H4 (cell line): ENCODE measurements around the gene CDH13. TPM values are rescaled to one million over a fixed set of nuclear protein-coding genes. Genes with fewer than 3 reads are reported as not detected.

ENCODE experiments used
- DNase-seq: peaks from one replicate; pipeline ENCODE4 v3.0.0-alpha.2; 2015; ENCODE audit warnings: low spot score
- total RNA-seq: library from RNA; depleted of rRNA; stranded (reverse); fragments of >200 nt; shearing (Covaris generic); gene quantifications from 2 replicates; pipeline ENCODE4 v1.2.3, GENCODE V29; 2014

Gene CDH13
- total RNA-seq, 1 experiment from 2014 or later, result not detected

DNA sequence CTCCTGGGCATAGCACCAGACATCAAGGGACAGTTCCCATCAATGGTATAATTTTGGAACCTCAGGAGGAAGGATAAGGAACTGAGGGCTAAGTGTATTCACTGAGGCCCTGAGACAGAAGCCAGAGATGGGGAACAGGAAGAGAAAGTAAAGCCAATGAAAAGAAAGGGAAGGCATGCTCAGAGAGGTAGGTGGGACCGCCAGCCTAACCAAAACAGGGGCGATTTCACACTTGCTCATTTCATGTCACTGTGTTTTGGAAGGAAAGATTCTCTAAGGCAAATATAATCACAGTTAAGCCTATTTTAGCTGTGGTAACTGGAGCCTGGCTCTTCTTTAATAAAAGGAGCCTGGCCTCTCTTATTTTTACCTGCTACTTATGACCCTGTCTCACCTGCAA, 411.1 kb downstream of the CDH13 start:
- DNase-seq, result no peak

DNA sequence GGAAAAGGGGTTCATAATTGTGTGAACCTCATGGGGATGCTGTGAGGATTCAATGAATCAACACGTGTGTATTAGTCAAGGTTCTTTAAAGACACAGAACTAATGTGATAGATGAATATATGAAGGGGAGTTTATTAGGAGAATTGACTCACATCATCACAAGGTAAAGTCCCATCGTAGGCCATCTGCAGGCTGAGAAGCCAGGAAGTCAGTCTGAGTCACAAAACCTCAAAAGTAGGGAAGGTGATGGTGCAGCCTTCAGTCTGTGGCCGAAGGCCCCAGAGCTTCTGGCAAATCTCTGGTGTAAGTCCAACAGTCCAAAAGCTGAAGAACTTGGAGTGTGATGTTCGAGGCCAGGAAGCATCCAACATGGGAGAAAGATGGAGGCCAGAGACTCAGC, 413.4 kb downstream of the CDH13 start:
- DNase-seq, result peak; percentile 10

- no peak for DNase-seq
These were observed 417.8 kb downstream of the CDH13 start for GRCh38 chr16:83044589-83044988.

GRCh38 chr16:83045790-83046189, 419.0 kb downstream of the CDH13 start:
- no peak for DNase-seq

DNA sequence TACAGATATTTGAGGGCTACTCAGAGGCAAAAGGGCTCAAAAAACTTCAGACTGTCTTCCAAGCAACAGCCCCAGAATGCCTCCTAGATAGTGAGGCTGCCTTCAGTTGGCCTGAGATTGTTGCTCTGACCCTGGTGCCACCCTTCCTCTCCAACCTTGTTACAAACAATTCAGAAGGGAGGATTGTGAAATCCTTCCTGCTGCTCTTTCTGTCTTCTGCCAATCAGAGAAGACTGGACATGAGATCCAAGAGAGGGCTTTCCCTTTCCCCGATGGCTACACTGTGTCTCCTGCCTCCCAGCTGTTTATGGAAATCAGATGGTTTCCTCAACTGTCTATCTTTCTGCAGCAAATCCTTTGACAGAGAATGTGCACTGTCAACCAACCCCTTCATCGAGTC, 419.9 kb downstream of the CDH13 start:
- DNase-seq, result no peak

GRCh38 chr16:83051451-83051850, 424.7 kb downstream of the CDH13 start:
- no peak for DNase-seq

GRCh38 chr16:83054283-83054682, 427.5 kb downstream of the CDH13 start:
- DNase-seq, result no peak

GRCh38 chr16:83058376-83058775, 431.6 kb downstream of the CDH13 start:
- no peak for DNase-seq

DNA sequence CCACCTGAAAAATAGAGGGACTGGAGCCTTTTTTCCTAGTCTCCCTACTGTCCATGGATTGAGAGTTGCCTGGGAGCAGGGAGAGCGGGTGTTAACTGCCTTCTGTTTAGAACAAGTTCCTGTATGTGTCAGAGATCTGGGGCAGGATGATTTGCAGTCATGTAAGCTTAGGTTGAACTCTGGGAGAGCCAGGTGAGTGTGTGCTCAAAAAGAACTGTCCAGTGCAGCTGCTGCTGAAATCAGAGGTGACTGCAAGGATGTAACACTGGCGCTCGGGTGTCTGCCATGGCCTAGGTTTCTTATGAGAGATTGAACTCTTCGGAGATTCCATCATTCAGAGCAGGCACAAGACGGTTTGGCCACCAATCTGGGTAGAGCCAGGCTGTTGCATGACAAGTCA, 432.5 kb downstream of the CDH13 start:
- no peak for DNase-seq

GRCh38 chr16:83066011-83066410, 439.2 kb downstream of the CDH13 start:
- no peak for DNase-seq

DNA sequence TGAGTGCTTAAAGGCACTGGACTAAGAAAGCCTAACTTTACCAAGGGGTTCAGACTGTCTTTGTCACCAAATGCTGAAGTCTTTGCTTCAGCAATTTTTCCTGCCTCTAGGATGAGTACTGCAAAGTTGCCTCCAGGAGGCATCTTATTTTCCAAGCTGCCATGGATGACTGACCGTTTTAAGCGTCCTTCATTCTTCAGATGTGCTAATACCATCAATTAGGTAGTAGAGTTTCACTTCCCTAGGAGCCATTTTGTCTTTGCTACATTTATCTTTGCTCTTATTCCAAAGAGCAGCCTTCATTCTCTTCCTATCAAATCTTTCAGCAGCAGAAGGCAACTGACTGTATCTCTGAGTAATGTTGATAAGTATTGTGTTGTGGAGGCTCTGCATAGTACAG, 440.1 kb downstream of the CDH13 start:
- DNase-seq, result no peak

DNA sequence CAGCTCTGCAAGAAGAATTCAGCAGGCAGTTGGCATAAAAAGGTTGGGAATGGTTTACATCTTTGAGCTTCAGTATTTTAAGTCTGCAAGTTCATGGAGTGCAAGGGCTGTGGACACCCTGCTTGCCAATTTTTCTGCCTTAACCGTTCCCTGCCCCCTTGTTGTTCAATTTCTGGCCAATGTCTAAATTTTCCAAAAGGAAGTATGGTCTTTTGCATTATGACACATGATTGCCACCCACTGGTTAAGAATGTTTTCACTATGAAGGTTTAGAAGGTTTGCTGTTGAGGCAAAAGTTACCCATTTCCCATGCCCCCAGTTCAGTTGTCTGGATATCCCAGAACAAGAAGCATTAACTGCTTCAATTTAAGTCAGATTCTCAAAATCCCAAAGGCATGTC, 441.9 kb downstream of the CDH13 start:
- DNase-seq, result no peak

DNA sequence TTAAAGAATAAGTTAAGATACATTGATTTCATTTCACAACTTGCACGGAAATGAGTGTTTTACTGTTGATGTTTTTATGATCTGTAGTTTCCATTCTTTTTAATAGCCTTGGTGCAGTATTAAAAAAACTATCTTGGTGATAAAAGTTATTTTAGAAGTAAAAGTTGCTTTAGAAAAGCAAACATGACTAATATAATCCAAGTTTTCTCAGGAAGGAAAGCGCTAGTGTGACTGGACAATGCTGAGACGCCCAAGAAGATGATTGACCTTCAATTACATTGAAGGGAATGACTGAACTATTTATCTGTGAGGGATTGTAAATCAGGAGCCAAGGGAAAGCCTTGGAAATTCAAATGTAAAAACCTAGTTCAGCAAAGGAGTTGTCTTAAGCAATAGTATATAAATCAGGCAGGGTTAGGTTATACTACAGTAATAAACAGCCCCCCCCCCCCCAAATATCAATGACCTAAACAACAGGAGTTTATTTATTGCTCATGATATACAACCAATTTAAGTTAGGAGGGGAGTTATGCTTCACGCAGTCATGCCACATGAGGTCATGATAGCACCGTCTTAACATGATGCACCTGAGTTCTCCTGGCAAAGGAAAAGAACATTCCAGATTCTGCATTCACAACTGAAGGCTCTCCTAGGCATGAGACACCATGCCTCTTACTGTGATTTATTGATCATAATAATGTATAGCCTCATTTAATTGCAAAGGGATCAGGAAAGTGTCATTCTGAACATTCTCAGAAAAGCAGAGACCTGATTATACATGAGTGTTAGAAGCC, 443.8 kb downstream of the CDH13 start:
- DNase-seq, result no peak

GRCh38 chr16:83075956-83076355, 449.2 kb downstream of the CDH13 start:
- DNase-seq, result no peak

- no peak for DNase-seq
These were observed 456.6 kb downstream of the CDH13 start for GRCh38 chr16:83083361-83083760.

- no peak for DNase-seq
These were observed 458.9 kb downstream of the CDH13 start for GRCh38 chr16:83085660-83086059.

DNA sequence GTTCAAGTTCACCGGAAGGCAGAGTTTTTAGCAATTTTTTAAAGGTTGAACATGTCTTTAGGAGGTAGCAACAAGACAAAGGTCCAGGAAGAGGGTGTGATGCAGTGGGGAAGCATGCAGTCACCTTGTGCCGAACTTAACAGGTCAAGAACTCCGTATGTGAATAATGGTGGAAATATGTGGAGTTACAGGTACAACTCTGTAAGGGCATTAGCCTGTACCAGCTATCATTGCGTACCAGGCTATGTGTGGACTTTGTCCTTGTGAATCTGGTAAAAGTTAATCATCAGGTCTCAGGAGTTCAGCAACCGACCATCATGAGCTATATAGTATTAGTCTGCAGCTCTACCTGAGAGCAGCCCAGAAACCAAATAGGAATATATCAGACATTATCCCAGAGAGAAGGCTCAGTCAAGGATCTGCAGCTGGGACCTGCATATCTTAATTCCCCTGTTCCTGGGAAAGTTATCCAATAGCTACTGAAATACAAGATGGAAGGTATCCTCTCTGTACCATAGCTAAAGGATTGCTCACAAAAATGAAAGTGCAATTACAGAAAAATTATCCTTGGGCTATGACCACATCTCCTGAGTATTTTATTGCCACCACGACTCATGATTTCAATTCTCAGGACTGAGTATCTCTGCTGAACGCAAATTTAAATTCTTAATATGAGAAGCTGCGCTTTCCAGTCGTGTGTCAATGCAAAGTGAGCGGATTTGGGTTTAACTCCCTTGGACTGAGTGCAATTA, 469.3 kb downstream of the CDH13 start:
- DNase-seq, result no peak

DNA sequence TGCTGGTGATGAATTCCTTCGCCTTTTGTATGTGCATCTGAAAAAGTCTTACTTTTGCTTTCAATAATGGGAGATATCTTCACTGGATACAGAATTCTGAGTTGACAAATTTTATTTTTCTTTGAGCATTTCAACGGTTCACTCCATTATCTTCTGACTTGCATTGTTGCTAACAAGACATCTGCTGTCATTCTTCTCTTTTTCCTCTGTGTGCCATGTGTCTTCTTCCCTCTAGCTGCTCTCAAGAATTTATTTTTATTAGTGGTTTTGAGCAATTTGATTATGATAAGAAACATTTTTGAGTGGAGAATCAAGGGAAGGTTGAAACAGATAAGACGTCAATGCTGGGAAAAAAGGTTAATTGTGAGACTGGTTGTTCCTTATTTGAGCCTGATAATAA, 471.8 kb downstream of the CDH13 start:
- DNase-seq, result no peak

DNA sequence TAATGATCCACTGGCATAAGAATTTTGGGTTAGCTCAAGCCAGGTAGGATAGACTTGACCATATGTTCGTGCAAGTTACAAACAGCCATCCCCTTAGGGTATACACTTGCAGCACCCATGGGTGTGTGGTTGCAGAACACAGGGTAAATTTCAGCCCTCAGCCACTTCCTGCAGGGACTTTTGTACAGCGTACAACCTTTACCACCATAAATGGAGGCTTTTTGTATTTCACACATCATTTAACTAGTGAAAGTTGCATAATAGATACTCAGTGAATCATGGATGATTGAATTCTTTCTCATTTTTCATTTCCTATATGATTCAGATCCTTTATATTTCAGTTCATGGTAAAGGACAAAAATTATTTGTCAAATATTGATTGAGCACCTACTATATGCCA, 473.9 kb downstream of the CDH13 start:
- DNase-seq, result no peak

DNA sequence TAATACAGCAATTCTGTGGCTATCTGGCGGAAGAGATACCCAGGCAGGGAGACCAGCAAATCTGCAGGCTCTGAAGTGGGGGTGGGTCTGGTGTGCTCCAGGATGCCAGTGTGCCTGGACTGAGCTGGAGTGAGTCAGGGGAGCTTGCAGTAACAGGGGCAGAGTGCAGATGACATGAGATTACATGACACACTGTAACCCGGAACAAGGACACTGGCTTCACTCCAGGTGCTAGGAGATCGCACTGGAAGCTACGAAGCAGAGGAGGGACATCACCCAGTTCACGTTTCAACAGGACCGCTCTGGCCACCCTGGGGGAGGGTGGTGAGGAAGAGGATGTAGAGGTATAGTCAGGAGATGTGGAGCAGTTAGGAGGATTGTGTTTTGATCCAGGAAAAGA, 475.6 kb downstream of the CDH13 start:
- no peak for DNase-seq

DNA sequence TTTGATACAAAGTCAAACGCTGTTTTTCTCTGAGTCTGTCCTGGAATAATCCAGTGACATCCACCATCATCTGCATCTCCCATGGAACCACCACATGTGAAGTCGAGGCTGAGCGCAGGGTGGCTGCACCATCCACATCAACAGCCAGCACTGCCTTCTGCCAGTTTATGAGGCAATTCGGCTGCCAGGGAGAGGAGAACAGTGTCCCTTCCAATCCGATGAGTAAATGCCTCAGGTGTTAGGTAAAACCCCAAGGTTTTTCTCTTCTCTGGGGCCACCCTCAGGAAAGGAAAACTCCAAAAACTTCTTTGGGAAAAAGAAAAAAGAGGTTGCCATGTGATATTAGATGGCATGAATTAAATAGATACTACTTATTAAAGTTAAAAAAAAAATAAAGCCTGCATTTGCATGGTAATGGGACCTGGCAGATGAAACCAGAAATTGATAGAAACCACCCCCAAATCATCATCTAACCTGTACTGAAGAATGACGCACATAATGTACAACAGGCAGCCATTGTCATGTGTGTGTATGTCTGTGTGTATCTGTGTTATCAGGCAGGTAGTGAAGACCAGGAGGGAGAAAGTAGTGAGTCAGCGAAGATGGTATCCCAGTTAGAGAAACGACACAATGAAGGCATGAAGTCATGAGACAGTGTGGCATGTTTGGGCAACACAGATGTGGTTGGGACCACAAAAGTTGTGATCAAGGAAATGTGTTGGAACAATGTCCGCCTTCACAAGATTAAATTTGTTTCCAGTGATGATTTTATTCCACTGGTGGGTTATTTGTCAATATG, 478.7 kb downstream of the CDH13 start:
- no peak for DNase-seq

DNA sequence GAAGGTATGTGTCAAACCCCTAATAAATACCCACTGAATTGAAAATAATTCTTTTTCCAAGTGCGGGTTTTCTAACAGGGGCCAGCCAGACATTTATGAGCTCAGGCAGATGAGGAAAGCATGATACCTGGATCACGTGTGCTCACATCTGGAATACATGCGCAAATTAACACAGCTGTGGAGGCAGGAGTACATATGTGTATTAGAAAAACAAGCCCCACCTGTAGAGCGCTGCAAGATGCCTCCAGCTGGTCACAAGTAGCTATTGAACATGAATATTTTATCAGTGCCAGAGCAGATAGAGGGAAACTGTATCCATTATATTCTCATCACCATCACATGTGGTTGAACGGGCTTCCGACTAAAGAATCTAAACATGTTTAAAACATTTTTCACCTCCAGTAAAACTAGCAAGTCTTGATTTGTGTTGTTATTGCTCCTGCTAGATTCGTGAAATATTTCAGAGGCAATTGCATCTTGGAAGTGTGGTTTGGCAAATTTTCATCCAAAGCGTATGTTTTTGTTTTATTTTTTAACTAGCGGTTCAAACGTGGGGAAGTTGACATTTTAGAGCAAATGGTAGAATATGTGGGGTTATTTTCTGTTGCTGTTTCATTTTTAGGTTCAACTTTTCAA, 482.8 kb downstream of the CDH13 start:
- DNase-seq, result no peak
